CD4-positive, alpha-beta T cell treated with Interleukin-6 at 100 ng/mL for 8 hours (primary cell): ENCODE measurements around the gene ASS1.

Experiments
- DNase-seq: peaks from one replicate; pipeline ENCODE4 v3.0.0-alpha.2; 2020; ENCODE audit warnings: mixed read lengths, low spot score

Gene ASS1

DNA sequence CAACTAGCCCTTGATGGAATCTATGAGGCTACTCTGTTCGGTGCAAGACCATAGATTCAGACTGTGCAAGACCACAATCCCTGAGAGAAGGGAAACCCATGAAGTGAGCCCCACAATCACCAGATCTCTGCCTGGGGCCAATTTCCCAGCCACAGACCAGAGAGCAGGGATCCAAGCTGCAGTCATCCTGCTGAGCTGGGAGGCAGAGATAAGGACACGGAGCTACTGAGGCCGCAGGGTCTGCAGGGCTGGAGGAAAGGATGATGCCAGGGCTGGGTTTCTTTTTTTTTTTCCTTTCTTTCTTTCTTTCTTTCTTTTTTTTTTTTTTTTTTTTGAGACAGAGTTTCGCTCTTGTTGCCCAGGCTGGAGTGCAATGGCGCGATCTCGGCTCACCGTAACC lies 86.9 kb downstream of the ASS1 start:
- no peak for DNase-seq

DNA sequence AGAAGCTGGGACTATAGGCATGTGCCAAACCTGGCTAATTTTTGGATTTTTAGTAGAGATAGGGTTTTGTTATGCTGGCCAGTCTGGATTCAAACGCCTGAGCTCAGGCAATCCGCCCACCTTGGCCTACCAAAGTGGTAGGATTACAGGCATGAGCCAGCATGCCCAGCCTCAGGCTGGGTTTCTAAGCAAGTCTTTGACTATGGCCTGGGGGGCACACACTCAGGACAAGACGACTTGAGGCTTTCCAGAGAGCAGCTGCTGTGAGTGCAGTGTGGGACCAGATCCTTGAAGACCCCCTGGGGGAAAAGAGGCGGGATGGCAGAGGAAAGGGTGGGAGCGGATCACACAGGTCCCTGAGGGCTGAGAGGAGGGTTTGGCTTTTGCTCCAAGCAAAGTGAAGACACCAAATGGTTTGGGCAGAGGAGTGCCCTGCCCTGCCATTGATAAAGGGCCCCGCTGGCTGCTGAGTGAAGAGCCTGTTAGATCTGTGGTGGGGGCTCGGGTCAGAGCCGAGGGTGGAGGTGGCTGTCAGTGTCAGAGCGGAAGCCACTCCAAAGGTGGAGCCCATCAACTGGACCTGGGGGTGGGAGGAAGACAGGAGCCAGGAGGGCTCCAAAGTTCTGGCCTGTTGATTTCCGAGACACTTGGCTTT lies 87.8 kb downstream of the ASS1 start:
- no peak for DNase-seq

DNA sequence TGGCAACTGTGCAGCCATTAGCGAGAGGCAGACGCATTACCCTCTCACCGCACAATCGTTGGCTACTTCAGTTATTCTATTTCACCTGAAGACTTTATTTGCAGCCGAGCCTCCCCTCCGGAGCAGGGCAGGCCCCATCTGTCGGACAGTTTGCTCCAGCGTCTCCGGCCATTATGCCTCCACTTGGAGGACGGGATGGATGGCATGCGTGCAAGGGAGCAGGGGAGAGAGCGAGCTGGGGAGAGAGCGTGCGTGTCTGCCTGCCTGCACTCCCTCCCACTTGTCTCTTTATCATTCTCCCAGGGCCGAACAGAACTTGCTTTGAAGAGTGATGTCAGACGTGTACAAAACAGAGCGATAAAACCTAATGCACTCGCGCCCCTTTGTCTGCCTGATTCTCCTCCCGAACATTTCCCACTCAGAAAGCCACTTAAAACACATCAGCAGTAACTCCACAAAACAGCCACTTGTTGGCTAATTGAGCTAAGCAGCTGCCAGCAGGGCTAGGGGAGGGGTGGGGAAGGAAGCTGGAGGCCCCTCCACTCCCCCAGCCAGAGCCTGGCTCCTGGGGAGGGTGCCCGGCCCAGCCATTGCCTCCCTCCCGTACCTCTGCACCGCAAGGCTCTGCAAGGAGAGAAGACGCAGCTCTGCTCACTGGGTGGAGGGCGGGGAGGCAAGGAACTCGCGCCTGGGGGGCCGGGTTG lies 91.2 kb downstream of the ASS1 start:
- DNase-seq = no peak

GRCh38 chr9:130536701-130537107 lies 91.9 kb downstream of the ASS1 start:
- no peak for DNase-seq

DNA sequence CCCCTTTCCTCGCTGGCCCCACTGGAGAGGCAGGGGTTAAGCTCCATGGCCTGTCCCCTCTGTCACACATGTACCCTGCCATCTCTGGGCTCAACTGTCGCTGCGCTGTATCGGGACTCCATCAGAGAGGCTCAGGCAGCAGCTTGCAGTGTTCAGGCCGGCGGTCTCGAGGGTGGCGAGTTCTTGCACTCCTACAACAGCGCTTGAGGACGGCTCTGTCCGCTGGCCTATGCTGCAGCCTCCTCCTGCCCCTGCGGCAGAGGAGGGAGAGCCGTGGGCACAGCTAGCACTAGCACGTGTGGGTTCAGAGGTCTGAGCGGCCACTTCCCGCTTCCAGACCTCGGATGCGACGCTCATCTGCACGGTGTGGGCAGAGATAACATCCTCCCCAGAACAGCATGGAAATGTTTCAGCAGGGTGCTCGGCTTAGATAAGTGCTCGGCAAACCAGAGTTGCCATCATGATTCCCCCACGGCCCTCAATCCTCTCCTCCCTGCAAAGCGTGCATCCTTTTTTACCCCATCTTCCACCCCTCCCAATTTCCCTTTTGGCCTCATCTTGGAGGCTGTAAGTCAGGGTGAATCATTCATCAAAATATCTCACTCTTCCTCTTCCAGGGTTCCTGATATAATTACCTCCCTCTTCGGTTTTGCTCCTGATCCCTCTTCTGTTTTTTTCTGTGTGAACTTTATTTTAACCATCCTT lies 92.7 kb downstream of the ASS1 start:
- no peak for DNase-seq

DNA sequence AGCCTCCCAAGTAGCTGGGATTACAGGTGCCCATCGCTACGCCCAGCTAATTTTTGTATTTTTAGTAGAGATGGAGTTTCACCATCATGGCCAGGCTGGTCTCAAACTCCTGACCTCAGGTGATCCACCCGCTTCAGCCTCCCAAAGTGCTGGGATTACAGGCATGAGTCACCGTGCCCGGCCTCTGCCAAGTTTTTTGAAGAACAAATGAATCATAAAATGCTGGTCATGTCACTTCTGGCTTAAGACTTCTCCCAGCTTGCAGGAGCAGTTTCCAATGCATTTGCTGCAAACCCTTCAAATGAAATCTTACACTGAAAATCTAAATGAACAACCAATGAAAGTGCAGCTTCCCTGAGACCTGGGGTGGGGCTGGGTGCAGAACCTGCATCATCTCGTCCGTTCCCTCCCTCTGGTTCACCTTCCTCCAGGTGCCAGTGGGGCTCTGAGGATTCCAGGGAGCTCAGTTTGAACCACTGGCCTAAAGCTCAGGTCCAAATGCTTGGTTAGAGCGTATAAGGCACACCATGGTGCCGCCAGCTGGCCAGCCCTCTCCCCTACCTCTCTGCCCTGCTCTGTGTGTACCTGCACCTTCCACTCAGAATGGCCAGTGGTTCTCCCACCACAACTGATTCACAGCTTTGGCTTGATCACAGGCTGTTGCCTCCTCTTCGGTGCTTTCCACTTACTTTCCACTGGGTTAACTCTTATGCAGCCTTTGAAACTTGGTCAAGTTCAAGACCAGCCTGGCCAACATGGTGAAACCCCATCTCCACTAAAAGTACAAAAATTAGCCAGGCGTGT lies 94.9 kb downstream of the ASS1 start:
- DNase-seq = no peak

DNA sequence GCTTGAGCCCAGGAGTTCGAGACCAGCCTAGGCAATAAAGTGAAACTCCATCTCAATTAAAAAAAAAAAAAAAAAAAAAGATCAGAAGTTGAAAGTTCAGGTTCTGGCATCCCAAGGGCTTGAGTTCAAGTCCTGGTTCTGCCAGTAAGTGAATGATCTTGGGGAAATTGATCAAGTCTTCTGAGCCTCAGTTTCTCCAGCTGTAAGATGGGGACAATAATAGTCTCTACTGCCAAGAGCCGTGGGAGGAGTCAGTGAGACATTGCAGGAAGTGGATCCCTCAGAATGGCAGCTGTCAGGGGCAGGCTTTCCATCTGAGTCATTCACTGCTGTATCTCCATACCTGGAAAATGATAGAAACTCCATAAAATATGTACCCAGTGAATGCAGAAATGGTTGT lies 96.8 kb downstream of the ASS1 start:
- DNase-seq = no peak

- DNase-seq = no peak
Observed at GRCh38 chr9:130542038-130542437, 97.3 kb downstream of the ASS1 start.

- no peak for DNase-seq
Observed at GRCh38 chr9:130542457-130543228, 97.9 kb downstream of the ASS1 start.

DNA sequence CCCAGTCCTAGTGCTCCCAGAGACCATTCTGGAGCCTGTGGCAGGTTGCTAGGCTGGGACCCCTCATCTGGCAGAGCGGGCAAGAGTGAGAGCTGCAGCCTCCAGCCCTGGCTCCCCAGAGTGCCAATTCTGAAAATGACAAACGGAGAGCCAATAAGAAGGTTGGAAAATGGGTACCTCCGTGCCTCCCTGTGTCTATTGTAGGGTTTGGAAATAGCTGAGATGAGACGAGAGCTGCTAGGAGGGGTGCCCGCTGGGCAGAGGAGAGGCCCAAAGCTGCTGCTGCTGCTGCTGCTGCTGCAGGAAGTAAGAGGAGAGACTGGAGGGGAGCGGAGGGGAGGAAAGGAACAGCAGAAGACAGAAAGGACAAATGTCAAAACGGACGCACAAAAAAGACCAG lies 98.6 kb downstream of the ASS1 start:
- no peak for DNase-seq

- DNase-seq = no peak
Observed at GRCh38 chr9:130543859-130544258, 99.1 kb downstream of the ASS1 start.

DNA sequence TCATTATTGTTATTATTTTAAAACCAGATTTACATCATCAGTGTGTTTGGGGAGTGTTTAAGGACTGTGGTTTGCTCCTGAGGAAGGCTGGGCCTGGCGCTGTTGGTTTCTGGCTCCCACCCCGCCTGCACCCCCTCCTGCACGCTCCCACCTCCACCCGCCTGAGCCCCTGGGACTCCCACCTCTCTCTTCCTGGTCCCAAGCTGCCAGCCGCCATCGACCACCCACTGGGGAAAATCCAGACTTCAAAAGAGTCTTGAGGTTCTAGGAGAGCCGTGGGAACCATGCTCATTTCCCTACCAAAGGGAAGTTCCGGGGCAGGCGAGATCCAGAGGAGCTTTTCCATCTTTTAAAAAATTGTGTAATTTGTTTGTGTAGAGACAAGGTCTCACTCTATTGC lies 99.6 kb downstream of the ASS1 start:
- no peak for DNase-seq

DNA sequence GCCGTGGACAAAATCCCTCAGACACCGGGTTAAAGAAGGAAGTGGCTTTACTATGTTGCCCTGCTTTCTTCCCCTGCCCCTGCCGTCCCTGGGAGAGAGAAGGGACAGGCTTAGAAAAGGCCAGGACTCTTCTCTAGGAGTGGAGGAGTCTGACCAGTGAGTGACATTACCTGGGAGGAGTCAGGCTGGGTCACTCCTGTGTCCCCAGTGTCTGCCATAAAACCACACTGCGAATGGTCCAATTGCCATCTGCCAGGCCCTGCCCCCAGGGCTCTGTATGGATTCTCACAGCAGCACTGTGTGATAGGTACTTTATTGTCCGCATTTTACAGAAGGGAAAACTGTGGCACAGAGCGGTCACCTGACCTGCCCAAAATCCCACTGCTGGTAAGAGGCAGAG lies 103.3 kb downstream of the ASS1 start:
- DNase-seq = no peak

DNA sequence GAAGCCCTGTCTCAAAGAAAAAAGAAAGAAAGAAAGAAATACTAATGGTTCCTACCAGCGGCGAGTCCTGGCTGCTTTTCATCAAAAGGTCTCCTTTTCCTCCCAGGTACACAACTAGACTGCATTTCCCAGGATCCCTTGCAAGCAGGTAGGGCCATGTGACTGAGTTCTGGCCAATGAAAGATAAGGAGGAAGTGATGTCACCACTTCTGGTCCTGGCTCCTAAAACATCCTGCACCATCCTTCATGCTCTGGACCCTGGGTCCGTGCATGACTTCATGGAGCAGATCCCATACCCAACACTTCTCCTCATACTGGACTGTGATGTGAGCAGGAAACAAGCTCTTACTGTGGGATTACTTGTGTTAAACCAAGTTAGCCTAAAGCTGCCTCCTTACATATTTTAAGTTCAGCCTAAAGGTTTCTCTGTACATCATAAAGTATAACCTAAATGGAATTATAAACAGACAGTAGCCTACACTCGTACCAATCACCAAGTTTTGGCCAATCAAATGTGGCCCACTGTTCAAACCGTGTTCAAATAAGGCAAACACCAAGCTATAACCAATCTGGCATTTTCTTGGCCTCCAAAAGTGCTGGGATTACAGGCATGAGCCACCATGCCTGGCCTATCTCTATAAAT lies 104.5 kb downstream of the ASS1 start:
- DNase-seq = no peak
